ENCODE data around the gene CLNK.
"Not testable (repeated sequence)": the region's sequence is repeated elsewhere in the genome, so short reads cannot be mapped to it uniquely, and the experiment has no call there.

Gene CLNK

DNA sequence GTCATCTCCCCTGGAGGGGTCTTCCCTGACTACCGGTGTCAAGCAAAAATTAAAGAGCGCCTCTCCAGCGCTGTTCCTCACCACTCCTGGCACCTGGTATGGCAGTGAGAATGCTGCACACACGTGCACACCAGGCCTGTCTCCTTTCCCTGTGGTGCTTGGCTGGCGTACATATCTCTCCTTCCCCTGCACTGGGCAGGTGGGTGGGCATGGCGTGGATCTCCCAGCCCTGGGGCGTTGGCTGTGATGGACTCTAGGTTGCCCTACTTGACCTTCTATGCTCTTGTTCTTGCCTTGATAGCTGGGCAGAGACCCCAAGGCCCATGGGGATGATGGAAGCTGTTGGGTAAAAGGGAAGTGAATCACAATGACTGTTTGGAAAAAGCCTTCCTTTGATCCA lies 109.2 kb downstream of the CLNK start:
- no peak for DNase-seq

DNA sequence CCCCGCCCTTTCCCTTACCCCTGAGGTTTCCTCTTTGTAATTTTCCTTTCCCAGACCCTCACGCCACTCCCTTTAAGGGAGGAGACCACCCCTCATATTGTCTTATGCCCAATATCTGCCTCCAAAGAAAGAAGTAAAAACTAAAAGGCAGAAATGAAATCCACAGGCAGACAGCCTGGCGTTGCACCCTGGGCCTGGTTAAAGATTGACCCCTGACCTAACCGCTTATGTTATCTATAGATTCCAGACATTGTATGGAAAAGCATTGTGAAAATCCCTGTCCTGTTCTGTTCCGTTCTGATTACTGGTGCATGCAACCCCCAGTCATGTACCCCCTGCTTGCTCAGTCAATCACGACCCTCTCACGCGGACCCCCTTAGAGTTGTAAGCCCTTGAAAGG lies 110.0 kb downstream of the CLNK start:
- not testable (repeated sequence) for DNase-seq

DNA sequence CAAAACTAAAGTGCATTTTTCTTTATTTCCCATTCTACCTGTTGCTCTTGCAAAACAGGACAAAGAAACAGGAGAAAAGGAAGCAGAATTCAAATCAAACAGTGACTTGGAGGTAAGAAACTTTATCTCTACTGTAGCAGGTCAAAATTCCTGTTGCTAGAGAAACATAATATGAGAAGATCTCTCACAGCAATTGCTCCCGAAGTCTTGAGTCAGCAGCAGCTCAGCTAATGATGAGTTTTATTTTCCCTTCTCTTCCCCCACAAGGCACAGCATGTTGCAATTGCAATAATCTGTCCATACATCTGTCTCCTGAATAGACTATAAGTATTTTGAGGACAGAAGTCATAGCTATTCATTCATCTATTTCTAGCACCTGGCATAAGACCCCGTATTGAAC lies 112.7 kb downstream of the CLNK start:
- DNase-seq: no peak

DNA sequence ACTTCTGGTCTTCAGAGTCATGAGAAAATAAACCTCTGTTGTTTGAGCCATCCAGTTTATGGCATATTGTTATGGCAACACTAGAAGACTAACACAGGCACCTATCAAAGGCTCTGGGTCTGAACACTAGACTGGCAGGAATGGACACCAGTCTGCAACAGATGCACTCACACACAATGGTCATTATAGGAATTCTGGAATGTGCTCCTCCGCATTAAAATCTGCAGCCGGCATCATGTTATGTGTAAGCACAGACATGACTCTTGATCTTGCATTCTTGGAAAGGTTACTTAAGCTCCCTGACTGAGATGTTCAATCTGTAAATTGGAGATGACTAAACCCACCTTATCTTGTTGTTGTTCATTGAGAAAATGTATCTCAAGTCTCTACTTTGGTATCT lies 115.1 kb downstream of the CLNK start:
- DNase-seq: no peak

DNA sequence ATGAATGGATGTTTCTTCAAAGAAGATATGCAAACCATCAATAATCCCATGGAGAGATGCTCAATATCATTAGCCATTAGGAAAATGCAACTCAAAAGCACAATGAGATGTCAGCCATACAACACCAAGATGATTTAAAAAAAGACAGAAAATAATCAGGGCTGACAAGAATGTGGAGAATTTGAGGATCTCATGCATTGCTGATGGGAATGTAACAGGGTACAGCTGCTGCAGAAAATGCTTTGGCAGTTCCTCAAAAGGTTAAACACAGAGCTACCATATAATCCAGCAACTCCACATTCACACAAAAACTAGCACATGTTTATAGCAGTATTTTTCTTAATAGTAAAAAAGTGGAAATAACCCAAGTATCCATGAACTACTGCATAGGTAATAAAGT lies 116.8 kb downstream of the CLNK start:
- DNase-seq: no peak

DNA sequence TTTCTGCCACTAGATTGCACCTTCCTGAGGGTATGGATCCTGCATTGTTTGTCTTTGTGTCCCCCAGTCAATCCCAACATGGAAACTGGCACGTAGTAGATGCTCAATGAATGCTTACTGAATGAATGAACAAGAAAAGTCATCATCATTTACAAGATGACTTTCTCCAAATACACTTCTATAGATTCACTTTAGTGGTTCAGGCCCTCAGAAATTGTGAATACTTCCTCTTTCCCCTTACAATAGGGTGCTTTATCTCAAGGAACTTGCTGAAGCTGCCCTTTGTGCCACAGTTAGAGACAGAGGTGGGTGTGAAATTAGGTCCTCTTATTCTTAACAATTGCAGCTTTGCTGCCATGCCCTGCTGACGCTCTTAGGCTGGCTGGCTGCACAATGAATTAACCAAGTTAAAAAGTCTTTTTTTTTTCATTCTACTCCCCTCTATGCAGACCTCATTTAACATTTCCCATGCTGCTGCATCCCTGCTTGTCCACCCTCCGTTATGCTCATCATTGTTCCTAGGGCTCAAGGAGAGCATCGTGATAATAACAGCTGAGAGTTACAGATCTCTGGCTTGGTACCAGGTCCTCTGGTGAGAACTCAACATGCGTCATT lies 119.3 kb downstream of the CLNK start:
- DNase-seq: no peak

DNA sequence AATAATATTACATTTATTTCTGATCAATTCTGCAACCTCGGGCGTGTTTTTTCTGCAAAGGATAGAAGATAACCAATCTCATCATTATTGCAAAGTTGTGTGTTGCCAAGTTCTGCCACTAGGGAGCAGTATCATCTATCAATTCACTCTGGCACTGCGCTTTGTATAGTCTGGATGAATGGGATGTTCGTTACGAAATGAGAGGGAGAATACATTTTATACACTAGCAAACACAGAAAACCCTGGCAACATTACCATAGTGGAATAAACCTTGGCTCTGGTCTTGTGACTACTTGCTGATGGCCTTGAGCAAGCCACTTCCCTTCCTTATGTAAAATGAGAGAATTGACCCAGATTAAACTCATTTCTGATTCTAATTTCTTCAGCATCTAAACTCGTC lies 129.9 kb downstream of the CLNK start:
- peak; percentile 5 for DNase-seq

DNA sequence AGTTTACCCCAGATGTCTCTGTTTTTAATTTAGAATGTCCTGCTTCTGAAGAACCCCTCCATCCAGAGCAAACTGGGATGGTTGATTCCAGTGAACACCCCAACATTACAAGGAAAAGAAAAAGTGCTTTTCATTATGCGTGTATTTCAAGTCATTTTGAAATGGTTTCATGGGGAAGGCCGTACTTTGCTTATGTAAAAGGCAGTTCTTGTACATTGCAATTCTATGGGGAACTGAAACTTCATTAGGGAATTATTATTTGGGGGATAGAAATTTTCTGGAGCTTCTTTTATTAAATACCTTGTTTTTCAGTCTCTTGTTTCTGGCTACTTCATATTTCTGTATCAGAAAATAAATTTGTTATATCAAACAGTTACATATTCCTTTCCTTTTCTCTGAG lies 130.4 kb downstream of the CLNK start:
- no peak for DNase-seq

DNA sequence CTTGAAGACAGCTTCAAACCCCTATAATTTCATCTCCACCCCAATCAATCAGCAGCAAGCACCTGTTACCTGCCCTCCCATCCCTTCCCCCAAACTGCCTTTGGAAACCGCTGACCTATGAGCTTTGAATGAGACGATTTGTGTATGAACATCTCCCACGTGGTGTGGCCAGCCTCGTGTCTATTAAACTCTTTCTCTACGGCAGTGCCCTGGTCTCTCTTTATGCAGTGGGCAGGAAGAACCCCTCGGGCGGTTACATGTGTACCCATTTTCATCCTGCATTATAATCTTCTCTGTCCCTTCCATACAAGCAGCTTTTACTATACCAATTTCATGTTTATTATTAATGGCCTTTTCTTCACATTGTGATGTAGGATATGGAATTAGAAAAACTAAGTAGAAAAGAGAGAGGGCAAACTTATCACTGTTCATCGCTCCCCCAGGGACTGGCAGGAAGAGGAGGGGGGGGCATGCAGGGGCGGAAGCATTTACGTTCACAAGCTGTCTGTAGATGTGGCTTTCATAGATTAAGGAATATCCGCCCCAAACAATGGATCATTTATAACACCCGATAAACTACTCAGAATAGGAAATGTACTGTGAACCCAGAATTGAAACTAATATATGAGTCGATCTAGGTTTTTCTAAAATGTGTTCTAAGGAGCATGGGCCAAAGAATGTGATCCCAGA lies 131.8 kb downstream of the CLNK start:
- DNase-seq: no peak

DNA sequence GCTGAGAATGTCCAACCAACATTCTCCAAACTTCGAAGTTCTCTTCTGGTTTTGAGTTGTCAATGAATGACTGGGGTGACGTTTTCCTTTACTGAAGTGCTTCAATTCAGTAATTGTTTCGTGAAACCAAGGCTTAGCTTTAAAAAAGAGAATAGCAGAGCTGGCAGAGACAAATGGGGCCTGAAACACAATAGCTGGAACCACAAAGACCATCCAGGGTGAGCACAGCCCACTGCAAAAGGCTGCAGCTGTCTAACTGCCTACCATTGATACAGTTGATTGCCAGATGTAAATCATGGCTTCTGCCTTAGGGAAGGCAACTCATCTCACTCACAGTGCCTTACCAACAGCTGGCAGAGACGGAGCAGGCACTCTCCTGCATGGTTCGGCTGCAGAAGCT lies 148.7 kb downstream of the CLNK start:
- DNase-seq: no peak

DNA sequence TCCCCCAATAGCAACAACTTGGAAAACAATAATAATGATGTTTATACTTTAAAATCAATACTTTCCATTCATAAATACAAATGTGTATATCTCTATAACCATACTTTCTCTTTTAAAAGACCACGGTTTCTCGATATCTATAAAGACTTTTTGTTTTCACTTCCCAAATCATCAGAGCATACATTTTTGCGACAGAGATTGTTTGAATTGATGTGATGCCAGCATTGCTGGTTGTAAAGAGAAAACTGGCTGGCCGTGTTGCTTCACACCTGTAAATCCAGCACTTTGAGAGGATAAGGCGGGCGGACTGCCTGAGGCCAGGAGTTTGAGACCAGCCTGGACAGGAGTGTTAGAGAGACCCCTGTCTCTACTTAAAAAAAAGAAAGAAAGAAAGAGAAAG lies 149.7 kb downstream of the CLNK start:
- no peak for DNase-seq

DNA sequence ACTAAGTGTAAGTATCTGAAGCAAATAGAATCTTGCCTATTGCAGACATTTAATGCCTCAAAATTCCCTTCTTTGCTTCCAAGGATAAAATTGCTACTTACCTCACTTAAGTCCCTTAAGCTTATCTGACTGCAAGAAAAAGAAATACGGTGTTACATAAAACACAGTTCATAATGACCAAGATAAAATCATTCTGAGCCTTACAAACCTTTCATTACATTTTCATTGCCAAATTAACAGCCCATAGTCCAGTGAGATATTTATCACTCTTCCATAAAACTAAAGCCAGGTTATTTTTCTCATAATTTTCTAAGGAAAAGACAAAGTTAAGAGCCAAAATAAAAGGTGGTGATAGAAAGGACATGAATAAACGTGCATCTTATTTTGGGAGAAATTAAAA lies 152.4 kb downstream of the CLNK start:
- no peak for DNase-seq

DNA sequence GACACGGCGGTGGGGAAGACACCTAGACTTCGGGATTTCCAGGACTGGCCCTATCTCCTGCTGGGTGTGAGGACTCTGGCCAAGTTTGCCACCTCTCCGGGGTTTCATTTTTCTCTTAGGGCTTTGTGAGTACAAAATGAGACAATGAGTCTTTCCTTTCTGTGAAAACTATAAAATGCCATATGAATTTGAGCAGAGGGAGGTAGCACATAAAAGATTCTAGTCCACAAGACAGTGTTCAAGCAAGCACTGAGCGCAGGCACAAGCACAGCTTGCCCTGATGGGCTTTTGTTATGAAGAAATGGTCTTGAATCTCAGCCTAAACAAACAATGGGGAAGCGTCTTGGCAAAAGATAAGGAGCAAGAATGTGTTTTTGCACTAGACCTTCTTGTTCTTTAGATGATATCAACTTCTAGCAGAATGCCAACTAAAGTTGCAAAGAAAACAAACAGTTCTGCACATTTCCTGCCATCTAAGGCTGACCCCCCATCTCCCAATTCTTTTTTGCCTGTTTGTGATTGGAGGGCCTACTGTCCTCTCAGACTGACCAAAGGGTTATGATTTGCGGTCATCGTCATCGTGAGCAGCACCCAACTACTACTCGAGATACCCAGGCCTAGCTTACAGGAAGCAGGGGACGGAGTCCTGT lies 154.3 kb downstream of the CLNK start:
- no peak for DNase-seq

DNA sequence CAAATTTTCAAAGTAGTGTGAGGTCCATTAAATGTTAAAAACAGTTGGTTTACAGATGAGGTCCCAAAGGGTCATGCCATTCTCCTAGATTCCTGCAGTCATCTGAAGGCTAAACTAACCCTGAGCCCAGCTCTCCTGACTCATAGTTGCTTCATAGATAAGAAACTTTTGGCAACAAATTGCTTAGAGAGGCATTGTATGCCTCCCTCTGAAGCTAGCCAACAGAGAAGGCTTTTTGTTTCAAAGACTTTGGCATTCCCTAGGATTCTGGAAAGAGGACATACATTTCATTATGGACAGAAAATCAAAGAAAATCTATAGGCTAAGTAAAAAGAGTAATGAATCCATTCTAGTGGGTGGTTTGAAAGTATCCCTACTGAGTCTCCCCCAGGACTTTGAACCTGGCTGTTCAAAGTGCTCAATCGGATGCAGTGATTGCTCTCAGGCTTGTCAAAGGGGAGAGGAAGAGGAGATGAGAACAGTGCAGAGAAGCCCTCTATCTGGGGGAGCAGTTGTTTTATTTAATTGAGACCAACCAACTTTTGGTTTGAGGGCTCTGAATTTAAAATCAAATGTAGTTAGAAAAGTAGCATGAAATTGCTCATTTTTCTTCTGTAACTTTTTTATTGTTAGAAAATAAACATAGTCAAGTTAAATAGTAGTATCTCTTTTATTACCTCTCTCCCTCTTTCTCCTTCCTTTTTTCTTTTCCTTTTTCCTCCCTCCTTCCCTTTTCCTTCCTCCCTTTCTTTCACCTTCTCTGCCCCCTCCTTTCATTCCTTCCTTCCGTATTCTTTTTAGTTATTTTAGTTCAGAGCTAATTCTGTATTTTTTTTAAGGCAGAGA lies 155.1 kb downstream of the CLNK start:
- DNase-seq: no peak

DNA sequence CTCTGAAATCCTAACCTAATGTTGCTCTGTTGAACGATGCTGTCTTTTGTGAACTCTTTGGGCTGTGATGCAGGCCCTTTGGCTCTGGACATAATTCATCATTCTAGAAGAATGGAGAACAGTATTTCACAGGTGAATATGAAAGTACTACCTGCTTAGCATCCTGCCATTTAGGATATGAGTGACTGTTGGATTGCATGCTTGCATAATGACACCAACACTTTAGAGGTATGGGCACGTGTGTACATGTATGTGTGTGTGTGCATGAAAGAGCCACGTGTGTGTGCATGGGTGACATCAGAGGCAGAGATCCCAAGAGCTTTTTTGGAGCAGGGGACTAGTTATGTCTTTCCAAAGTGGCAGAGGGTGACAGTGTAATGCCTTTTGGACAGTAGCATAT lies 157.1 kb downstream of the CLNK start:
- DNase-seq: no peak

DNA sequence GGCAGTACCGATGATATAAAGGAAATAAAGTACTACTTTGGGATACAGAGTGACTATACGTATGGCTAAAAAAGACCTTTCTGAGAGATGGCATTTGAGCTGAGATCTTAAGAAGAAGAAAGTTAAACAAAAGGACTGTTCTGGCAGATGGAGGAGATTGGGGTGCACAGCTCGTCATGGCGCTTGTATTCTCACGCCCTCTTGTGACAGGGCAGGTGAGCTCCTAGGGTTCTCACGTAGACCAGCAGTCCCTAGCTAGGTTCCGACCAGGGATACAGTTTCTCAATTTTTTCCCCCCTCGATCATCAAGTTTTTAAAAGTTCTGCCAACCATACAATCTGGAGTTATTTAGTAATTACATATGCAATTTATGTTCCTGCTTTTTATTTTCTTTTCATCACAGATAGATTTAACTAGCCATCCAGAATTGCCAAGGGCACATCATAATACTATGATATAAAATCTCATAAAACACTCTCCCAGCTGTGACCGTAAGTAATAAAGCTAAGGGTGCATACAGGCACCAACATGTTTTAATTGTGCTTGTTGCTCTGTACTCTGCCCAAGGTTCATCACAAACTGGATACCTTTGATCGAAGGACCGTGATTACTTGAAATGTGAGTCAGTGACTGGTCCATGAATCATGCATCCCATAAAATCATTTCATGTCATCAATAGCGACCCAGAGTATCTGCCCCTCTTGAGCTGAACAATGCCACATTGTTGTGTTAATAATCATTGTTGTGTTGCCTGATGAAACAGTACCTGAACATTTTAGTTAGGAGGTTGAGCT lies 157.9 kb downstream of the CLNK start:
- DNase-seq: no peak

DNA sequence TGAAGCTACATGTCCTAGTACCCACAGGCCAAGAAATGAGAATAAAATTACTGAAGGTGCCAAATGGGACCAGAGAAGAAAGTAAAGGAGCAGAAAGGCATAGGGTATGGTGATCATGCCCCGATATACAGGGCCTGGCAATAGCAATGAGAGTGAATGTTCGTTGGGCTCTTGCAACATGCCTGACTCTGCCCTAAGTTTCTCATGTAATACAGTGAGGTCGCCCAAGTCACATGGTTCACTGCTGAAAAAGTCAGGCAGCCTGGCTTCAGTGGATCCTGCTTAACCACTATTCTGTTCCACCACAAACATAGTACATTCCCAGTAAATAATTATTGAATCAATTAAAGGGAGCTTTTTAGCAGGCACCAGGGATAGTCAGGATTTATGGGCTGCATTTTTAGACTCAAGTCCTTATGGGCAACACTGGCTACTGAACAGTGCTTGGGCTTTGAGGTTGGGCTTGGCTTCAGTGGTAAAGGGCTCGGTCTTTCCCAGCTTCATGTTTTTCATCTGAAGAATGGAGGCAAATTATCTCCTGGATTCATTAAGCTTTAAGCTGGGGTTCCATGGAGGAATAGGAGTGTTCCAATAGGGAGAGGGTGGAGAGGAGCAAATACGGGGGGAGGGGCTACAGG lies 160.3 kb downstream of the CLNK start:
- DNase-seq: no peak

DNA sequence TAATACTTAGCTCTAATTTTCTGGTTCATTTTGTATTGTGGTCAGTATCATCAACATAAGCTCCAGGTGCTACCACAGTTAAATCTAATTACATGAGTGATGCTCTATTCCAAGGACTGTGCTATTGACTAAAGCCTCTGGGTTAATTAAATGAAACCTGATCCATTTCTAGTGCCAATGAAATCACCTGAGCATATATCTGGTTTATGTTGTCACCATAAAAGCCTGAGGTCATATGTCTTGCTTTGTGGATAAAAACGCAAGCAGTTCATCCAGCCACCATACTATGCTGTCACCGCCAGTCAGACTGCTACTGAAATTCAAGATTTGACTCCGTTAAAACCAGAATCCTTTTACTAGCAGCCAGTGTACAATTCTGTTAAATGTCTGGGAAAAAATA lies 163.1 kb downstream of the CLNK start:
- peak; percentile 8 for DNase-seq

DNA sequence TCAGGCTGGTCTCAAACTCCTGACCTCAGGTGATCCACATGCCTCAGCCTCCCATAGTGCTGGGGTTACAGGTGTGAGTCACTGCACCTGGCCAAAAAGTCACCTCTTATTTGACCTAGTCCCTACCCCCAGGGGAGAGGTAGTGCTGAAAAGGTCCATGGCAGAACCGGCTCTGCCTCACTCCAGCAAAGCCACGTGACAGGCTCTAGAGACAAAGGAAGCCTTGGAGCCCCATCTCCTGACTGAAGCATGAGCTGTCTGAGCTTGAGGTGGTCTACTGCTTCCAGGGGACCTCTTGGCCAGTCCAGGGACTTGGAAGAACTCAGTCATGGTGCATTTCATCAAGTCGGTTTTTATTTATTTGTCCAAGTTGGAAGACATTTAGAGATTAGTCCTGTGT lies 174.8 kb downstream of the CLNK start:
- DNase-seq: no peak

DNA sequence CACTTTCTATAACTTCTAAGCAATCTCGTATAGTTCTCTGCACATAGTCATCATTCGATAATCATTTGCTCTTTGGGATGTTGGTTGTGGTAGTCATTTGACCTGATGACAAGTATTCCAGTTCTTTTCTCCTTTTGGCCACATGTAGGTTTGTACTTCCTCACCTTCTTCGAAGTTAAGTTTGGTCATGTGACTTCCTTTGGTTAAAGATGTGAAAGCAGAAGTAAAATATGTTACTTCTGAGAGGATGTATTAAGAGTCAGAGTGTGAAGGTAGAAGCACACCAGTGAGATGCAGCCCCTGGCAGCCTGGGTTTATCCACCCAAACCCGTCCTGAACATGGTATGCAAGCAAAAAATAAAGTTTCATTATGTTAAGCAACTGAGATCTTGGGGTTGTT lies 178.5 kb downstream of the CLNK start:
- no peak for DNase-seq

DNA sequence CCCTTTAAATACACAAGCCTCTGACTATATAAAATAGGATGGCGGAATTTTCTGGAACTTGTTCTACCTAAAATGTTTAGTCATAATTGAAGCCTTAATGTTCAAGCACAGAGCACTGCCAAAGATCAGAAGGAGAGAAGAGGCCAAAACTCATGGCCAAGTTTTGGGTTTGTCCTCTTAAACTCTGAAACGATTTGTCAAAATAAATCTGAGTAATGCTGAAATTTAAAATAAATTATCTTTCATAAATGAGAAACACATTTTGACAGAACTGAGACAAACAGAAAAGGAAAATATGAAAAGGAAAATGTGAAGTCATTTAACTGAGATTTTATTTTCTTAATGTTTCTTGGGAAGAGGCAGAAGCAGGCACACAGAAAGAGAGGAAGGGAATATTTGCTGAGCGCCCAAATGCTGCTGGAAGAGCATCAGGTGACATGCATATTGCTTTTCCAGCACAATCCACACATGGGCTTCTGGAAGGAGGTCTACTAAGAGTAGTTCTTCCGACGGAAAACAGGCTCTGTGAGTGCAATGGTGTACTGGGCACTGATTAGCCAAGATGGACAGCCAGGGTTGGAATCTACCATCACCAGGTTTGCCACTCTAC lies 179.9 kb downstream of the CLNK start:
- DNase-seq: no peak

DNA sequence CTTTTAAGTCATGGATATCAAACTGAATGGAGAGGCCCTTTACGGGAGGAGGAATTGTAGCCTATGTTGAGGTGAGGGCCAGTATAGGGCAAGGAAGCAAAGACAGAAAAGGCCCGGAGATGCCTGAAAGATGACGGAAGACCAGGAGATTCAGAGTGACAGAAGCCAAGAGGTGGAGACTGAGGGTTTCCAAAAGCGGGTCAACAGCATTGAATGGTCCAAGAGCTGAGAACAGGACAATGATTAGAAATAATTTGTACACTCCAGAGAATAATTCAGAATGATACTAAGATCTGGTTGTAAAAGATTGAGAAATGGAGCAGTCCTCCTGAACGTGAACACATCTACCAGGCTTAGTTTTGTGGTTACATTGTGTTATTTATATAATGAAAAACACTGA lies 181.9 kb downstream of the CLNK start:
- no peak for DNase-seq

All from SHP77 treated with DMSO at 0.1 percent for 48 hours (cell line).